MM.1S (cell line): Measurements from ENCODE around the gene ANKH.

Experiments
- CTCF ChIP-seq: fragments of 300-600 bp; sonication (generic); IDR thresholded peaks from 2 replicates; pipeline ENCODE4 v1.5.1; 2016; ENCODE audit warnings: antibody characterized with exemption, low read length, mixed read lengths
- EZH2 ChIP-seq: fragments of 300-600 bp; sonication (generic); optimal IDR thresholded peaks from 2 replicates; pipeline ENCODE3; 2017; ENCODE audit warnings: low read depth, mild to moderate bottlenecking, antibody characterized with exemption, low read length, mixed read lengths

DNA sequence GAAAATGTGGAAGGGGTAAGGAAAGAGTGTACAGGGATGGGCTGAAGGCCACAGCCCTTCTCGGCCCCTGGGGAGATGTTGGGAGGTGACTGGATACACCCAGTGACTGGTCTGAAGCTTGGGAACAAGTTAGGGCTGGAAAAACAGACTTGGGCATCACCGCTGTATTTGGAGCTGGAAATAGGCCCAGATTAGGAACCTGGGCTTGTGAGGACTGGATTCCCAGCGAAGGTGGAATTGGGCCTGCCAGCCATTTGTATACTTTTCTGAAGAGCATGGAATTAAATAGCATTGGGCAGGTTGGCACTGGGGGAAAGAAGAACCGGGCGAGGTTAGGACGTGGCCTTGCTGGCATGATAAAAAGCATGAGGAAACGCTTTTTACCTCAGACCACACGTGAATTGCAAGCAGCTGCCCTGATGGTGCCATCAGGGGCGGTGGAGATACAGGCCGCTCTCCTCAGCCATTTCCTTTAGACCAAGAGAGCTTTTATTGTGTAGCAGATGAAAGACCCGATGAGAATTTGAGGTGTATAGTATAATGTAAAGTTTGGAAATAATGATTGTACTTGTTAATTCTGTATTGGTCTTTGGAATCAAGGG, 169.2 kb downstream of the ANKH start:
- no peak for TF ChIP-seq CTCF
- no peak for TF ChIP-seq EZH2
